Stomach (tissue), 4 donors: ENCODE results near the gene SLC25A40.

ENCODE experiments used
- POLR2AphosphoS5 ChIP-seq, 3 donors: sonication (generic); formaldehyde crosslinking; IDR thresholded peaks; one replicate each; pipeline ENCODE4 v1.6.1; 2016; ENCODE audit warnings: antibody characterized with exemption in 3 of 3
- TF ChIP-seq, protein P1 (sequence below), 7 experiments: fragments of 450-650 bp in 4 of 7; fragments of 200-600 bp in 3 of 7; sonication (generic) in 3 of 7; IDR thresholded peaks; one replicate each; pipeline ENCODE4 v1.5.1; 2016 to 2019; ENCODE audit warnings: antibody characterized with exemption in 7 of 7, control low read depth in 2 of 7, mild to moderate bottlenecking in 1 of 7

DNA sequence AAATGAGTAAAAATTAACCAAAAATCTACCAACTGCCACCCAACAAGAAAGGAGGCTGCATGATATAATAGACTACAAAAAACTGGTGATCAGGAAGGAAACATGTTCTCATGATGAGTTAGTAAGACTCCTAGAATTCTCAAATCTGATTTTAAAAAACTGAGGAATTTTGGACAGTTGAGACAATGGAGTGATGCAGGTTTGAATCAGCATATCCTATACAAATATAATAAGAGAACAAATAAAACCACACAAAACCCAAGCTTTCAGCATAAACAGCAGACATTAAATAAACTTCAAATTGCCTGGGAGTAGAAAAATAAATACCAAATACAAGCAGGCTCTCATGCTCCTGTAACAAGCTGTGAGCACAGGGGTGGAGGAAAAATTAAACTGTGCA is 57.8 kb downstream of the SLC25A40 start:
- no peak for TF ChIP-seq POLR2AphosphoS5 (IDR thresholded peaks at IDR 0.05)
- TF ChIP-seq, protein P1, sequence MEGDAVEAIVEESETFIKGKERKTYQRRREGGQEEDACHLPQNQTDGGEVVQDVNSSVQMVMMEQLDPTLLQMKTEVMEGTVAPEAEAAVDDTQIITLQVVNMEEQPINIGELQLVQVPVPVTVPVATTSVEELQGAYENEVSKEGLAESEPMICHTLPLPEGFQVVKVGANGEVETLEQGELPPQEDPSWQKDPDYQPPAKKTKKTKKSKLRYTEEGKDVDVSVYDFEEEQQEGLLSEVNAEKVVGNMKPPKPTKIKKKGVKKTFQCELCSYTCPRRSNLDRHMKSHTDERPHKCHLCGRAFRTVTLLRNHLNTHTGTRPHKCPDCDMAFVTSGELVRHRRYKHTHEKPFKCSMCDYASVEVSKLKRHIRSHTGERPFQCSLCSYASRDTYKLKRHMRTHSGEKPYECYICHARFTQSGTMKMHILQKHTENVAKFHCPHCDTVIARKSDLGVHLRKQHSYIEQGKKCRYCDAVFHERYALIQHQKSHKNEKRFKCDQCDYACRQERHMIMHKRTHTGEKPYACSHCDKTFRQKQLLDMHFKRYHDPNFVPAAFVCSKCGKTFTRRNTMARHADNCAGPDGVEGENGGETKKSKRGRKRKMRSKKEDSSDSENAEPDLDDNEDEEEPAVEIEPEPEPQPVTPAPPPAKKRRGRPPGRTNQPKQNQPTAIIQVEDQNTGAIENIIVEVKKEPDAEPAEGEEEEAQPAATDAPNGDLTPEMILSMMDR (IDR thresholded peaks at IDR 0.05): no peak
